Posterior cingulate gyrus (tissue), 11 donors: ENCODE measurements around the gene DNA2.

Experiments
- DNase-seq, 10 donors: peaks; one replicate each; pipeline versions ENCODE4 v3.0.0 to v3.0.0-alpha.2; 2020 to 2021; ENCODE audit warnings: mixed read lengths in 3 of 10
- intact Hi-C: fragments of 100-400 bp; cut with DNase I; formaldehyde crosslinking; loops from one replicate; pipeline ENCODE4 v1.15.1; 2023

DNA2 gene

DNA sequence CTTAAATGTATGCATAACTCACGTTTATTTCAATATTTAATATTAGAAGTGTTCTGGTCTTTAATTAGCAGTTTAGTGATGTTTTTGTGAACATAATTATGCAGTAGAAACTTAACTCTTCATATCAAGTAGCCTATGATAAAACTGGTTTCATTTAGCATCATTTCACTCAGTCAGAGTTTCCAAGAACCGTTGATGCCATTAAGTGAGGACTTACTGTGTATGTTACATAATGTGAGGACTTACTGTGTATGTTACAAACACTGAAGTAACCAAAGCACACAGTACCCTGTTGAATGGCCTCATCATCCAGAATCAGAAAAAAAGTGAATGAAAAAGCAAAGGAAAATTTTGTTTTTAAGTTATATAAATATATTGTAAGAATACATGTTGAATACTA lies 106.2 kb downstream of the DNA2 start:
- intact Hi-C loops, result no loop called here
- DNase-seq, result no peak

DNA sequence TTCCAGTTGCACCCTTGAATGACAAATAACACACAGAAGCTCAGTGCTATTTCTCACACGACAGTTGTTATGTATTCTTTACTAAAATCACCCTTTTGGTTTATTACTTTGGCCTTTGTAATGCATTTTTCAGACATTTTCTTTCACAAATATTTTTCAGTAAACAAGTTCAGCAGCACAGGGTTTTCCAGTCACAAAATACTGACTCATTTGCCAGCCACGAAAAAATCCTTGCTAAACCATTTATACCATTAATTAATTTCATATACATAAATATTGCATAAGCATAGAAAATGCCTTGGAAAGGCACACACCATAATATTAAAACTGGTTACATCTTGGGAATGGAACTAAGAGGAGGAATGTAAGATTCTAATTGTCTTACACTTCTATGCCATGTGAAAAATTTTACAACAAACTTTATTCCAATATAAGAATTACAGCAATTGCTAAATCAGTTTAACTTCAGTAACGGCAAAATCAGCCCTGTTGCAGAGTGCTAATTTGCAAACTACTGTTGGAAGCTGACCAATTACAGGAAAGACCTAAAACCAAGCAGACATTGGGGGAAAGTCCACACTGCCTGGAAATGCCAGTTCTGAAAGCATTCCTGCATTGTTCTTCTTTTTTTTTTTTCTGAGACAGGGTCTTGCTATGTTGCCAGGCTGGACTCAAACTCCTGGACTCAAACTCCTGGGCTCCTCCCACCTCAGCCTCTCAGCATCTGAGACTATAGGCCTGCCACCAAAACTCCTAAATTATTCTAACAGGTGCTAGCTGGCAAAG lies 107.5 kb downstream of the DNA2 start:
- intact Hi-C loops, result no loop called here
- DNase-seq, result no peak
